SK-N-SH (cell line): ENCODE measurements around the gene NR1D2. TPM values are rescaled to one million over a fixed set of nuclear protein-coding genes. Genes with fewer than 3 reads are reported as not detected.

Source experiments
- CTCF ChIA-PET: fragments of 300-600, 350-600 bp; formaldehyde crosslinking; extraction: SDS; loops from one replicate; lab custom pipeline; 2021; lab: Yijun Ruan, JAX
- POLR2A ChIA-PET: fragments of 350-600 bp; sonication (Branson Sonifier 250); formaldehyde crosslinking; extraction: SDS; loops from one replicate; lab custom pipeline; 2020; ENCODE audit warnings: antibody characterized with exemption, inconsistent platforms; lab: Yijun Ruan, JAX
- DNase-seq: peaks from one replicate; pipeline ENCODE4 v3.0.0; 2012
- H2AFZ ChIP-seq: fragments of 200-600 bp; sonication (generic); 2 replicates; pipeline ENCODE4 v1.8.1; 2016; ENCODE audit warnings: antibody characterized with exemption, mild to moderate bottlenecking, low read depth
- H3F3A ChIP-seq: fragments of 200-600 bp; sonication (generic); replicated peaks from 2 replicates; pipeline ENCODE3; 2016; ENCODE audit warnings: antibody characterized with exemption, mild to moderate bottlenecking; ENCODE audit not compliant: insufficient read depth
- H3K27ac ChIP-seq, 2 experiments: fragments of 200-500 bp in 1 of 2; fragments of 200-600 bp in 1 of 2; sonication (Bioruptor generic) in 1 of 2; sonication (generic), shearing (Covaris generic) in 1 of 2; 2 replicates each; pipeline versions ENCODE4 v1.5.1 to v1.6.1; 2014 to 2016; ENCODE audit warnings: low read depth in 2 of 2, inconsistent platforms in 1 of 2, low read length in 1 of 2, mild to moderate bottlenecking in 1 of 2, mixed read lengths in 1 of 2
- H3K27me3 ChIP-seq: fragments of 200-600 bp; sonication (generic), shearing (Covaris generic); 2 replicates; pipeline ENCODE4 v1.6.1; 2016; ENCODE audit warnings: mixed run types; ENCODE audit not compliant: insufficient read depth
- H3K36me3 ChIP-seq, 2 experiments: fragments of 200-500 bp in 1 of 2; fragments of 200-600 bp in 1 of 2; sonication (Bioruptor generic) in 1 of 2; sonication (generic) in 1 of 2; replicated peaks in 1 of 2; 2 replicates each; pipeline versions ENCODE3 to v1.5.1; 2014 to 2016; ENCODE audit warnings: low read length in 1 of 2, mild to moderate bottlenecking in 1 of 2; ENCODE audit not compliant: insufficient read depth in 2 of 2, control insufficient read depth in 1 of 2
- H3K4me1 ChIP-seq, 2 experiments: fragments of 200-500 bp in 1 of 2; fragments of 200-600 bp in 1 of 2; sonication (Bioruptor generic) in 1 of 2; sonication (generic), shearing (Covaris generic) in 1 of 2; 2 replicates each; pipeline versions ENCODE4 v1.5.1 to v1.6.1; 2014 to 2016; ENCODE audit warnings: low read depth in 1 of 2, low read length in 1 of 2, mixed run types in 1 of 2; ENCODE audit not compliant: insufficient read depth in 2 of 2, control insufficient read depth in 1 of 2
- H3K4me2 ChIP-seq: fragments of 200-600 bp; sonication (generic), shearing (Covaris generic); 2 replicates; pipeline ENCODE4 v1.6.1; 2017; ENCODE audit warnings: mixed run types
- H3K4me3 ChIP-seq, 2 experiments: fragments of 200-500 bp in 1 of 2; fragments of 200-600 bp in 1 of 2; sonication (Bioruptor generic) in 1 of 2; sonication (generic), shearing (Covaris generic) in 1 of 2; 2 replicates each; pipeline versions ENCODE4 v1.5.1 to v1.8.1; 2014 to 2016; ENCODE audit warnings: low read depth in 2 of 2, inconsistent platforms in 1 of 2, low read length in 1 of 2, mild to moderate bottlenecking in 1 of 2, mixed read lengths in 1 of 2, moderate library complexity in 1 of 2
- H3K79me2 ChIP-seq: fragments of 200-600 bp; sonication (generic); 2 replicates; pipeline ENCODE4 v1.8.1; 2017; ENCODE audit warnings: mild to moderate bottlenecking; ENCODE audit not compliant: insufficient read depth
- H3K9ac ChIP-seq: fragments of 200-600 bp; sonication (generic); 2 replicates; pipeline ENCODE4 v1.6.1; 2017; ENCODE audit warnings: mixed run types
- H3K9me2 ChIP-seq: fragments of 200-600 bp; sonication (generic); 2 replicates; pipeline ENCODE4 v1.6.1; 2017; ENCODE audit warnings: mixed run types
- H3K9me3 ChIP-seq: fragments of 200-600 bp; sonication (generic); 2 replicates; pipeline ENCODE4 v1.6.1; 2017; ENCODE audit warnings: mixed run types, mild to moderate bottlenecking, moderate library complexity
- H4K20me1 ChIP-seq: fragments of 200-600 bp; sonication (generic); 2 replicates; pipeline ENCODE4 v1.6.1; 2017; ENCODE audit warnings: mild to moderate bottlenecking, mixed run types; ENCODE audit not compliant: insufficient read depth
- CHD2 ChIP-seq: fragments of 150-350 bp; IDR thresholded peaks from 2 replicates; pipeline ENCODE4 v1.6.1; 2018; ENCODE audit warnings: low read length; ENCODE audit not compliant: partially characterized antibody
- ELF1 ChIP-seq: IDR thresholded peaks from 2 replicates; pipeline ENCODE4 v1.4.0; 2012
- EP300 ChIP-seq, 2 experiments: IDR thresholded peaks; 2 replicates each; pipeline versions ENCODE4 v1.4.0 to v1.6.1; 2012; ENCODE audit warnings: borderline replicate concordance in 1 of 2, low read depth in 1 of 2, low read length in 1 of 2
- EZH2phosphoT487 ChIP-seq: fragments of 200-600 bp; sonication (generic); IDR thresholded peaks from 2 replicates; pipeline ENCODE4 v1.6.1; 2017; ENCODE audit warnings: low read depth, mixed run types, mild to moderate bottlenecking, antibody characterized with exemption, moderate library complexity, borderline replicate concordance
- FOSL2 ChIP-seq: IDR thresholded peaks from 2 replicates; pipeline ENCODE4 v1.4.0; 2012; ENCODE audit warnings: low read depth, mild to moderate bottlenecking, moderate library complexity, borderline replicate concordance
- FOXJ3 ChIP-seq: sonication (generic); formaldehyde crosslinking; IDR thresholded peaks from 2 replicates; pipeline ENCODE4 v1.5.1; 2020; ENCODE audit warnings: mild to moderate bottlenecking, missing genetic modification reagents
- IRF3 ChIP-seq: fragments of 150-350 bp; IDR thresholded peaks from 2 replicates; pipeline ENCODE4 v1.6.1; 2016; ENCODE audit warnings: mild to moderate bottlenecking, low read depth, low read length
- JUND ChIP-seq: IDR thresholded peaks from 2 replicates; pipeline ENCODE4 v1.4.0; 2012
- MEF2A ChIP-seq: IDR thresholded peaks from 2 replicates; pipeline ENCODE4 v1.4.0; 2012; ENCODE audit warnings: low read depth, borderline replicate concordance
- MXI1 ChIP-seq: IDR thresholded peaks from 2 replicates; pipeline ENCODE4 v1.6.1; 2012; ENCODE audit warnings: mild to moderate bottlenecking, low read depth, low read length, improper control_type of control experiment
- PBX3 ChIP-seq: IDR thresholded peaks from 2 replicates; pipeline ENCODE4; 2012
- POLR2AphosphoS5 ChIP-seq: IDR thresholded peaks from 2 replicates; pipeline ENCODE4 v1.6.1; 2012; ENCODE audit warnings: low read depth, low read length
- RAD21 ChIP-seq: IDR thresholded peaks from 2 replicates; pipeline ENCODE4 v1.6.1; 2012; ENCODE audit warnings: mild to moderate bottlenecking, low read length
- RCOR1 ChIP-seq: fragments of 150-350 bp; IDR thresholded peaks from 2 replicates; pipeline ENCODE4 v1.6.1; 2017; ENCODE audit warnings: antibody characterized with exemption, low read length
- REST ChIP-seq: IDR thresholded peaks from 2 replicates; pipeline ENCODE4 v1.6.1; 2012; ENCODE audit warnings: mild to moderate bottlenecking, low read depth, low read length, moderate library complexity
- RFX5 ChIP-seq: IDR thresholded peaks from 2 replicates; pipeline ENCODE4 v1.6.1; 2012; ENCODE audit warnings: mild to moderate bottlenecking, improper control_type of control experiment, low read length
- SIN3A ChIP-seq: IDR thresholded peaks from 2 replicates; pipeline ENCODE4 v1.6.1; 2012; ENCODE audit warnings: low read depth, mild to moderate bottlenecking, low read length, moderate library complexity, borderline replicate concordance
- USF1 ChIP-seq: IDR thresholded peaks from 2 replicates; pipeline ENCODE4 v1.4.0; 2012; ENCODE audit warnings: low read depth, borderline replicate concordance
- USF2 ChIP-seq: fragments of 150-350 bp; IDR thresholded peaks from 2 replicates; pipeline ENCODE4 v1.6.1; 2017; ENCODE audit warnings: antibody characterized with exemption, low read length, low read depth, borderline replicate concordance
- YY1 ChIP-seq: IDR thresholded peaks from 2 replicates; pipeline ENCODE4 v1.4.0; 2012; ENCODE audit warnings: low read depth, mild to moderate bottlenecking
- WGBS: methylation state at CpG from one replicate; pipeline ENCODE4 v1.1.6; 2017; ENCODE audit warnings: low lambda C conversion rate; 5-methylcytosine and 5-hydroxymethylcytosine counted together
- polyA plus RNA-seq, 3 experiments: library from polyadenylated mRNA; depleted of rRNA; stranded (reverse); fragments of >200 nt; gene quantifications; 2 replicates each; pipeline ENCODE4 v1.2.3, GENCODE V29; 2012

NR1D2 gene
- polyA plus RNA-seq, 1 of the 3 experiments (the other 2 are of a cell fraction) = 12.0 TPM

- no peak for TF ChIP-seq IRF3
These were observed 75.1 kb downstream of the NR1D2 start (continued) for GRCh38 chr3:24020036-24020691.

- Histone ChIP-seq H3K36me3 (no peaks in the 10 kb centered on the region), H3F3A (no peaks in the 10 kb centered on the region), H3K79me2 (no peaks in the 10 kb centered on the region), H3K4me3 (no peak overlapping the region)
- TF ChIP-seq REST (no peak), CHD2 (no peak), RAD21 (no peak), EP300 (IDR thresholded peaks at IDR 0.05; ENCODE audit: borderline replicate concordance in 1 of 2, low read depth in 1 of 2, low read length in 1 of 2) (no peak), PBX3 (no peak), MXI1 (no peak), FOSL2 (no peak), RFX5 (no peak), EZH2phosphoT487 (no peak), SIN3A (no peak), POLR2AphosphoS5 (no peak), YY1 (no peak), MEF2A (no peak), ELF1 (no peak), RCOR1 (no peak), USF2 (no peak), FOXJ3 (CRISPR knock-in tag) (no peak), USF1 (no peak), JUND (no peak)
- TF ChIP-seq, all 33 proteins: peak for 0
- CTCF ChIA-PET = no interaction called here
- Histone ChIP-seq H2AFZ (no peak overlapping the region), H3K4me1 (peaks cover 0 to 2% of the 10 kb centered on the region in 2 experiments; a peak in 2 of 4 replicates), H3K9me2 (no peaks in the 10 kb centered on the region), H3K9ac (no peak overlapping the region), H3K27ac (no peak overlapping the region), H3K4me2 (no peak overlapping the region), H4K20me1 (no peaks in the 10 kb centered on the region), H3K27me3 (no peaks in the 10 kb centered on the region), H3K9me3 (no peaks in the 10 kb centered on the region)
- WGBS = 73% methylated on average over 3 of the region's 3 CpGs
- no peak for DNase-seq
- POLR2A ChIA-PET = no interaction called here
These were observed 78.1 kb downstream of the NR1D2 start for GRCh38 chr3:24023197-24023596.
